ENCODE data around the gene MEIS1. TPM values are rescaled to one million over a fixed set of nuclear protein-coding genes. Genes with fewer than 3 reads are reported as not detected.

Gene MEIS1
- total and polyA plus RNA-seq, 2 of the 8 experiments (the other 6 are each of a cell fraction or from before 2014, with no cell fraction given): 0.17 to 1.2 TPM

DNA sequence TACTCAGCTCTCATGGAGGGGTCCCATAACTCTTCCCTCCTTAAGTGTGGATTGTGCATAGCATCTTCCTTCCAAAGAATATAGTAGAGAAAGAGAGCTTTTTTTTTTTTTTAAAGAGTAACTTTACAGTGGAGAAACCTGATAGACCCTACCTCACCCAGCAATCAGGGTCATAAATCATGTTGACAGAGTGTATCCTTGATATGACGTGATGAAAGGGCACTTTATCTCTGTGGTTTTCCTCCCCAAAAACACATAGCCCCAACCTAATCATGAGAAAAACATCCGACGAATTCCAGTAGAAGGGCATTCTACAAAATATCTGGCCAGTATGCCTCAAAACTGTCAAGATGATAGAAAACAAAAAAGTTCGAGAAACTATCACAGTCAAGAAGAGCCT lies 29.5 kb upstream of the MEIS1 start:
- Histone ChIP-seq H3K18ac (ENCODE audit: extremely low read depth, low read length) (no peak overlapping the region), H3K56ac (replicated peaks; ENCODE audit: insufficient read length, low read depth, low read length) (no peak overlapping the region), H3K9ac (replicated peaks in 1 of 4; ENCODE audit: extremely low read depth in 1 of 4, low read depth in 3 of 4, low read length in 3 of 4) (no peak overlapping the region), H3K4me3 (ENCODE audit: extremely low read depth in 1 of 4, insufficient read depth in 2 of 4, low read depth in 3 of 4, low read length in 4 of 4) (no peak overlapping the region), H4K91ac (replicated peaks; ENCODE audit: insufficient read length, low read length) (no peak overlapping the region), H2AFZ (ENCODE audit: low read length) (no peak overlapping the region), H3K36me3 (ENCODE audit: control insufficient read depth in 2 of 4, insufficient read depth in 4 of 4, low read length in 3 of 4) (no peaks in the 10 kb centered on the region; a peak in 1 of 8 replicates), H3K23ac (ENCODE audit: insufficient read length) (no peak overlapping the region), H4K20me1 (replicated peaks in 1 of 2; ENCODE audit: control insufficient read depth in 1 of 2, insufficient read depth in 2 of 2, low read length in 2 of 2) (no peaks in the 10 kb centered on the region), H3K79me1 (ENCODE audit: low read depth, low read length) (no peaks in the 10 kb centered on the region), H3K27ac (ENCODE audit: low read depth, low read length) (no peak overlapping the region), H4K5ac (ENCODE audit: insufficient read length, low read depth, low read length) (no peak overlapping the region), H3K79me2 (ENCODE audit: control insufficient read depth in 1 of 2, insufficient read depth in 2 of 2, low read length in 2 of 2) (no peaks in the 10 kb centered on the region), H2BK15ac (ENCODE audit: low read length) (no peak overlapping the region), H4K8ac (ENCODE audit: extremely low read depth, insufficient read depth, low read length) (no peak overlapping the region), H3K4me1 (replicated peaks in 1 of 4; ENCODE audit: control insufficient read depth in 3 of 4, insufficient read depth in 4 of 4, low read length in 3 of 4) (no peaks in the 10 kb centered on the region), H3K27me3 (replicated peaks in 1 of 4; ENCODE audit: control insufficient read depth in 3 of 4, extremely low read depth in 1 of 4, insufficient read depth in 3 of 4, low read length in 3 of 4) (no peaks in the 10 kb centered on the region), H2BK5ac (ENCODE audit: low read depth, low read length) (no peak overlapping the region), H2BK20ac (ENCODE audit: low read length) (no peak overlapping the region), H3K4me2 (ENCODE audit: insufficient read depth in 1 of 2, low read depth in 2 of 2, low read length in 2 of 2) (no peak overlapping the region), H3K4ac (replicated peaks; ENCODE audit: insufficient read length, low read depth, low read length) (no peak overlapping the region), H3K23me2 (ENCODE audit: low read depth, low read length) (no peaks in the 10 kb centered on the region; the same call in 1 of the 2 replicates), H2BK12ac (ENCODE audit: low read depth, low read length) (no peak overlapping the region), H2AK5ac (ENCODE audit: low read depth, low read length) (no peak overlapping the region), H3K9me3 (ENCODE audit: insufficient read depth in 2 of 2, low read depth in 1 of 2, low read length in 1 of 2) (peaks cover 4 to 6% of the 10 kb centered on the region in 2 experiments; a peak in 2 of 4 replicates), H3K14ac (ENCODE audit: insufficient read length) (no peak overlapping the region), H2BK120ac (replicated peaks; ENCODE audit: low read depth, low read length) (no peak overlapping the region)
- CTCF ChIA-PET (ENCODE audit: partially characterized antibody): interaction anchor here (0.6 to 0.7 kb wide), 2 partner anchors 13 to 694 kb away, joined by 3 to 4 read pairs; no protein-coding TSS in a partner anchor
- TF ChIP-seq BCL11A (IDR thresholded peaks at IDR 0.05; ENCODE audit: low read depth in 2 of 2, low read length in 2 of 2) (no peak), NANOG (IDR thresholded peaks at IDR 0.05; ENCODE audit: insufficient read depth, low read depth, low read length, poor library complexity, severe bottlenecking) (no peak), TEAD4 (IDR thresholded peaks at IDR 0.05; ENCODE audit: low read depth, low read length) (no peak), HDAC6 (IDR thresholded peaks at IDR 0.05; ENCODE audit: low read depth, low read length) (no peak), POU5F1 (IDR thresholded peaks at IDR 0.05; ENCODE audit: low read depth, low read length) (no peak), CTBP2 (IDR thresholded peaks at IDR 0.05; ENCODE audit: borderline replicate concordance, insufficient read depth, insufficient read length, low read length) (no peak), TCF12 (IDR thresholded peaks at IDR 0.05; ENCODE audit: low read depth, low read length) (no peak), FOSL1 (IDR thresholded peaks at IDR 0.05; ENCODE audit: insufficient read depth, low read depth, low read length) (no peak), CEBPB (IDR thresholded peaks at IDR 0.05; ENCODE audit: low read depth, low read length) (no peak), ZNF274 (IDR thresholded peaks at IDR 0.05; ENCODE audit: borderline replicate concordance, extremely low read depth, low read length) (no peak)
- TF ChIP-seq, protein P1, sequence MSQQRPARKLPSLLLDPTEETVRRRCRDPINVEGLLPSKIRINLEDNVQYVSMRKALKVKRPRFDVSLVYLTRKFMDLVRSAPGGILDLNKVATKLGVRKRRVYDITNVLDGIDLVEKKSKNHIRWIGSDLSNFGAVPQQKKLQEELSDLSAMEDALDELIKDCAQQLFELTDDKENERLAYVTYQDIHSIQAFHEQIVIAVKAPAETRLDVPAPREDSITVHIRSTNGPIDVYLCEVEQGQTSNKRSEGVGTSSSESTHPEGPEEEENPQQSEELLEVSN (IDR thresholded peaks at IDR 0.05): no peak
- POLR2A ChIA-PET (ENCODE audit: partially characterized antibody): interaction anchor here (0.6 kb wide), 1 partner anchor 31 kb away, joined by 3 read pairs; no protein-coding TSS in a partner anchor
- WGBS, 2 experiments (ENCODE audit: extremely low coverage in 1 of 2, insufficient coverage in 1 of 2, insufficient read length in 1 of 2, insufficient replicate concordance in 2 of 2, low coverage in 1 of 2, low lambda C conversion rate in 2 of 2, missing lambda C conversion rate in 1 of 2): 89% methylated on average over 4 of the region's 4 CpGs; no CpG with 5 or more reads in 1 of the 2 experiments
- FAIRE-seq (no peak), DNase-seq (ENCODE audit: low read depth in 1 of 2, low spot score in 2 of 2) (no peak)

All from H1 (cell line).